ENCODE data around the gene H2BK1.

Gene H2BK1

GRCh38 chr7:151175047-151175792 lies 35.1 kb downstream of the H2BK1 start:
- DNase-seq = no peak

DNA sequence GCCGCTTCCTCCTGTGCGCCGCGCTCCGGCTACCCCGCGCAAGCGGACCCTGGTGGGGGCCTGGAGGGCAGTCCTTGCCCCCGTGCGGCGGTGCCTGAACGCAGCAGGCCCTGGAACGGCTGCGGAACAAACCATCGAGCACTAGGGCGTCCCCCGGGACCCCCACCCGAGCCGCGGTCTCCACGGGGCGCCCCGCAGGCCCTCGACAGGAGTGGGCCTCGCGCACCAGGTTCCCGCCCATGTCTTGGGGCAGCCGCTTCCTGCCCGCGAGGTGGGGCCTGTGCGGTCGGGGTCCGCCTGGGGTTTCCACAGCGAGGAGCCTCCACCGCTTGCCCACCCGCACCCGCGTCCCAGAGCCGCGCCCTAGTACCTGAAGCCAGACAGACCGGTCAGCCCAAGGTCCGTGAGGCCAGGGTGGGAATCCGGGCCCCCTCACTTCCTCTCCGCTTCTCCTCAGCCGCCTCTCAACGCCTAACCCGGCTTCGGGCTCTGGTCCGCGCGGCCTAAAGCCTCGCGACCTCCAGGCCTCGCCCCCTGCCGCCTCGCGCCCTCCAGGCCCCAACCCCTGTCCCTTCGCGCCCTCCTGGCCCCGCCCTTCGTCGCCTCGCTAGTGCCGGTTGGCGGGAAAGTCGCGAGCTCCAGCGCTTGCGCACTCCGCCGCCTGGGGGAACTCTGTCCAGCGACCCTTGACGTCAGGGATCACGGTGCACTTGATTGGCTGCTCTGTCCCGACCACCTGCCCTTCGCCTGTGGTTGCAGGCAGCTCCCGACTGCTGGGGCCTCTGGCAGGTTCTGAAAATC lies 35.8 kb downstream of the H2BK1 start:
- no peak for DNase-seq

- no peak for DNase-seq
These were observed 36.7 kb downstream of the H2BK1 start for GRCh38 chr7:151173386-151174245.

DNA sequence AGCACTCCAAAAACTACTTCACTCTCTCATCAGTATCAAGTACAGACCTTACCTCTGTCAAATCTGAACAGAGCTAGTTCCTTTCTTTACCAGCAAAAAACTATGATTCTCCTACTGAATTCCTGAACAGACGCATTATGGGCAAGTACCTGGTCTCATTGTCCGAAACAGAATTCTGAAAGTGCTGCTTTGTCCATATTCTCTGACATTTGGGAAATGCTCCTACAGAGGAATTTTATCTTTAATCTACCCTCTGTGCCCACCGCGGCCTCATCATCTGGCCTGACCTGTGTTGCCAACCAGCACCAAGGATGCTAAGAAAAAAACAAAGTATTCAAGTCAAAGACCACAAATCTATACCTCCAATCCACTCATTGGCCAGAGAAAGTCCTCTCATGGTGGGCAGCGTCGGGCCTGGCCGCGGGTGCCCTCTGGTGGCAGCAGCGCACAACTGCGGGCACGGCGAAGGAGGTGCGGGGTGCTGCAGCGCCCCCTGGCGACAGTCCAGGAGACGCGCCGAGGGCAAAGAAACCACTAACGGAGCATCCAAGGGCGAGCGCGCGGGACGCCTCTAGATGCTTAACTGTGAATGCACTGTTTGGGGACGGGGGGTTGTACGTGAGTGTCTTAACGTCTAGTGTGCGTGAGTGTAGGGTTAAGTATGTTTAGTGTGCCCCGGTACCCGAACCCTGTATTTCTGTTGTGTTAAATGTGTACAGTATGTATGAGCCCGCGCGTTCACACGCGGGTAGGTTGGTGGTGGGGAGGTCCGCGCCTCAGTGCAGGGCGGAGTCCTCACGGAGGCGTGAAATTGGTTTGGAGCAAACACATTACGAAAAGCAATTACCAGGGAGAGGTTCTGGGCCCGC lies 37.8 kb downstream of the H2BK1 start:
- no peak for DNase-seq

DNA sequence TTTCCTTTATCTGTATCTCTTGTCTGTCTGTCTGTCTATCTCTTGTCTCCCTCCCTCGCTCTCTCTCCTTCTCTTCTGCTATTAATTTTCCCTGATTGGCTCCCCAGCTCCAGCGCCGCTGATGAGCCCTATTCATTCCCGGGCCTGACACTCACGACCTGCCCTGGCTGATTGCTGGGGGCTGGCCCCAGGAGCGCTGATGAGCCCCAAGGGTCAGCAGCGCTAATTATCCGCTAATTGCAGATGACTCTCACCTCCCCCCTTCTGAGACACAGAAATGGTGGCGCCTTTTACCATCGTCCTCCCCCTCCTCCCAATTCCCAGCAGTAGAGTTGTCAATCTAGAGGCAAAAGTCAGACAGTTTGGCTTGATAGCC lies 41.5 kb downstream of the H2BK1 start:
- no peak for DNase-seq

GRCh38 chr7:151168003-151168786 lies 42.1 kb downstream of the H2BK1 start:
- DNase-seq = no peak

GRCh38 chr7:151167197-151167961 lies 42.9 kb downstream of the H2BK1 start, which contains the start of gene GBX1:
Gene GBX1 (minus strand): TSS chr7:151167694. CDS start chr7:151167548, 146 bp downstream.
- DNase-seq = no peak

- DNase-seq = no peak
These were observed 43.6 kb downstream of the H2BK1 start for GRCh38 chr7:151166629-151167196.

DNA sequence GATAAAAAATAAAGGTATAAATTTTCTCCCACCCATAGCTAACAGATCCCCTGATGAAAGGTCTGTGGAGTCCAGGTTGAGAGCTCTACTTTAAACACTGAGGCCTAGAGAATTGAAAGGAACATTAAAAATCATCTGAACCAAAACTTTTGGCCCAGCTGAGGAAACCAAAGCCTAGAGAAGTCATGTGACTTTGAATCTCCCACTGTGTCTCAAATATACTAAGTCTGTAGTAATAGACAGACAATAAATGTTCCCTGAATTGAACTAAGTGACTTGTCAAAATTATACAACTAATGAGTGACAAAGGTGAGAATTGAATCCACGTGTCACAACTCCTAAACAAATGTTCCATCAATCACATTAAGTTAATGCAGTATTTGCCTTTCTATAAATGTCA lies 48.5 kb downstream of the H2BK1 start:
- DNase-seq = no peak
